ENCODE results near the gene MUC4.

DNA sequence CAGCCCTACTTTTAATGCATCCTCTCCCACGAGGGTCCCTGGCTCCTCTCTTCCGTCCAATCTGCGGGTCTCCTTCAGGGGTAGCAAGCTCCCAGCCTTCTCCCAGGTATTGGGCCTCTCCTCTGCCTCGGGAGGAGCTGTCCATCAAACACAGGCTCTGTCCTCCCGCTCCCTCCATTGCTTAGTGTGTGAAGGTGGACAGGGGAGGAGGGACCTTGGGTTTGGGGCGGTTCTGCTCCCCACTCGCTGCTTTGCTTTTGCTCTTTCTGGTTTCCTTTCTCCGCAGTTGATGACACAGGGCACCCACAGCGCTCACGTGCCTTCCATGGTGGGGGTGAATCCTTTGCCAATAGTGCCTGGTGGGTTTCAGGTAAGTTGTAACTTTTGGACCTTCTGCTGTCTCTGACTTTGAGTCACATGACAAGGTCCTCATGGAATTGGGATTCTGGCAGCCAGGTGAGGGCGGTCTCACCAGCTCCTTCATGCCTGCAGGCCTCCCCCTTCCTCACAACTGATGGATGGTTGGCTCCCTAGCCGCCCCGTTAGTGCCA is 72.1 kb downstream of the MUC4 start:
- TF ChIP-seq CTCF (conservative IDR thresholded peaks at IDR 0.05; ENCODE audit: low read depth, low read length) (no peak), EZH2 (IDR thresholded peaks at IDR 0.05; ENCODE audit: borderline replicate concordance, low read depth, low read length, poor library complexity, severe bottlenecking) (no peak)

All from A673 (cell line).